Panc1 (cell line): ENCODE measurements around the gene ABCD3. TPM values are rescaled to one million over a fixed set of nuclear protein-coding genes. Genes with fewer than 3 reads are reported as not detected.

Experiments
- ATAC-seq: fragments of 200-7000 bp; cut with Tn5 transposase; 2 replicates; pipeline ENCODE4 v1.9.1; 2020; ENCODE audit warnings: mild to moderate bottlenecking, moderate library complexity
- BruUV-seq: library from RNA; stranded (reverse); fragments of 400-500 nt; replicated peaks from 2 replicates; lab custom pipeline; 2021; lab: Mats Ljungman, UMichigan
- CTCF ChIA-PET: fragments of 300-600 bp; sonication (Branson Sonifier 250); formaldehyde crosslinking; loops from one replicate; lab custom pipeline; 2022; ENCODE audit warnings: antibody characterized with exemption; lab: Charles Lee
- POLR2A ChIA-PET: fragments of 300-600 bp; sonication (Branson Sonifier 250); formaldehyde crosslinking; loops from one replicate; lab custom pipeline; 2022; ENCODE audit warnings: antibody characterized with exemption; lab: Charles Lee
- DNase-seq: peaks from one replicate; pipeline ENCODE4 v3.0.0-alpha.2; 2010; ENCODE audit warnings: low read depth, low spot score
- H3K27ac ChIP-seq: 2 replicates; pipeline ENCODE4 v1.5.1; 2011; ENCODE audit warnings: mild to moderate bottlenecking, low read length, inconsistent platforms
- H3K27me3 ChIP-seq: fragments of 200-500 bp; sonication (Bioruptor generic); 2 replicates; pipeline ENCODE4 v1.6.0; 2014; ENCODE audit warnings: low read length, inconsistent platforms; ENCODE audit not compliant: control insufficient read depth, insufficient read depth
- H3K36me3 ChIP-seq: fragments of 200-500 bp; sonication (Bioruptor generic); 2 replicates; pipeline ENCODE4 v1.5.1; 2014; ENCODE audit warnings: inconsistent platforms, mild to moderate bottlenecking, low read length, moderate library complexity; ENCODE audit not compliant: control insufficient read depth, insufficient read depth
- H3K4me1 ChIP-seq: 2 replicates; pipeline ENCODE4 v1.5.1; 2011; ENCODE audit warnings: inconsistent platforms, mild to moderate bottlenecking, low read length, moderate library complexity; ENCODE audit not compliant: control insufficient read depth, insufficient read depth
- H3K4me3 ChIP-seq, 2 experiments: 2 replicates each; pipeline ENCODE4 v1.5.1; 2011 to 2012; ENCODE audit warnings: low read depth in 2 of 2, low read length in 2 of 2, mild to moderate bottlenecking in 2 of 2, inconsistent platforms in 1 of 2, moderate library complexity in 1 of 2
- H3K9me3 ChIP-seq: fragments of 200-500 bp; sonication (Bioruptor generic); 2 replicates; pipeline ENCODE4 v1.5.1; 2014; ENCODE audit warnings: low read depth, mild to moderate bottlenecking, inconsistent platforms, low read length, moderate library complexity; ENCODE audit not compliant: control insufficient read depth, insufficient read depth
- CTCF ChIP-seq: fragments of 450-650 bp; IDR thresholded peaks from 2 replicates; pipeline ENCODE4 v1.5.1; 2017; ENCODE audit warnings: mild to moderate bottlenecking
- POLR2AphosphoS5 ChIP-seq: IDR thresholded peaks from 2 replicates; pipeline ENCODE4 v1.6.1; 2012; ENCODE audit warnings: mild to moderate bottlenecking, low read depth, low read length, moderate library complexity
- REST ChIP-seq, 2 experiments: IDR thresholded peaks; 2 replicates each; pipeline ENCODE4 v1.6.1; 2011 to 2012; ENCODE audit warnings: low read depth in 2 of 2, control low read depth in 1 of 2, low read length in 1 of 2, mild to moderate bottlenecking in 1 of 2, moderate library complexity in 1 of 2; ENCODE audit not compliant: insufficient read depth in 1 of 2
- SIN3A ChIP-seq: IDR thresholded peaks from 2 replicates; pipeline ENCODE4 v1.6.1; 2012; ENCODE audit warnings: low read depth, mild to moderate bottlenecking, low read length, moderate library complexity, borderline replicate concordance; ENCODE audit not compliant: insufficient read depth
- TCF7L2 ChIP-seq: IDR thresholded peaks from 2 replicates; pipeline ENCODE4 v1.6.1; 2011; ENCODE audit warnings: mild to moderate bottlenecking, low read depth, low read length, inconsistent platforms
- in situ Hi-C: cut with HindIII; loops from 2 replicates; pipeline ENCODE4 v1.10.0; 2016; ENCODE audit warnings: low sequenced_read_pairs, low pct_unique_long_range_greater_than_20kb
- intact Hi-C: fragments of 100-400 bp; cut with micrococcal nuclease; formaldehyde crosslinking; loops from one replicate; pipeline ENCODE4 v1.10.0; 2022; ENCODE audit not compliant: unreplicated experiment
- total RNA-seq: library from RNA; stranded (reverse); gene quantifications from one replicate; pipeline ENCODE4 v1.2.1, GENCODE V29; 2021; ENCODE audit not compliant: unreplicated experiment

ABCD3 gene
- total RNA-seq, 1 experiment from 2014 or later: 40.5 TPM

GRCh38 chr1:94385308-94385929, 32.8 kb upstream of the ABCD3 start:
- TF ChIP-seq REST (IDR thresholded peaks at IDR 0.05; ENCODE audit: insufficient read depth in 1 of 2, low read depth in 2 of 2, low read length in 1 of 2) (no peak), POLR2AphosphoS5 (no peak), CTCF (no peak), SIN3A (no peak), TCF7L2 (no peak)
- no peak; the same call in 1 of the 2 replicates for ATAC-seq
- no TSS peak for BruUV-seq
- Histone ChIP-seq H3K27ac (no peak overlapping the region; the same call in 1 of the 2 replicates), H3K9me3 (no peaks in the 10 kb centered on the region; the same call in 1 of the 2 replicates), H3K4me3 (no peak overlapping the region), H3K36me3 (no peaks in the 10 kb centered on the region), H3K4me1 (peaks cover 3% of the 10 kb centered on the region; the same call in 1 of the 2 replicates), H3K27me3 (no peaks in the 10 kb centered on the region)
- in situ Hi-C loops (no loop called here), intact Hi-C loops (no loop called here)
- no peak for DNase-seq
- ChIA-PET CTCF (no interaction called here), POLR2A (no interaction called here)

- CTCF ChIA-PET: no interaction called here
- no peak for DNase-seq
- ATAC-seq: no peak
- intact Hi-C loops: no loop called here
- POLR2A ChIA-PET: no interaction called here
- no peaks in the 10 kb centered on the region for H3K36me3 ChIP-seq
- in situ Hi-C loops: no loop called here
- BruUV-seq: no TSS peak
- no peaks in the 10 kb centered on the region; the same call in 1 of the 2 replicates for H3K9me3 ChIP-seq
- H3K27me3 ChIP-seq: no peaks in the 10 kb centered on the region
- H3K4me1 ChIP-seq: no peaks in the 10 kb centered on the region
- no peak for TF ChIP-seq REST (IDR thresholded peaks at IDR 0.05; ENCODE audit: insufficient read depth in 1 of 2, low read depth in 2 of 2, low read length in 1 of 2)
- TF ChIP-seq TCF7L2: no peak
- no peak for TF ChIP-seq SIN3A
- no peak for TF ChIP-seq CTCF
- TF ChIP-seq POLR2AphosphoS5: no peak
- H3K4me3 ChIP-seq: no peak overlapping the region
- no peak overlapping the region for H3K27ac ChIP-seq
Observed at GRCh38 chr1:94389298-94389697, 28.9 kb upstream of the ABCD3 start.
